ENCODE results near the gene CPXM1.

CPXM1 gene

GRCh38 chr20:2747676-2748235, 52.7 kb downstream of the CPXM1 start:
- DNase-seq, result peak; percentile 30

DNA sequence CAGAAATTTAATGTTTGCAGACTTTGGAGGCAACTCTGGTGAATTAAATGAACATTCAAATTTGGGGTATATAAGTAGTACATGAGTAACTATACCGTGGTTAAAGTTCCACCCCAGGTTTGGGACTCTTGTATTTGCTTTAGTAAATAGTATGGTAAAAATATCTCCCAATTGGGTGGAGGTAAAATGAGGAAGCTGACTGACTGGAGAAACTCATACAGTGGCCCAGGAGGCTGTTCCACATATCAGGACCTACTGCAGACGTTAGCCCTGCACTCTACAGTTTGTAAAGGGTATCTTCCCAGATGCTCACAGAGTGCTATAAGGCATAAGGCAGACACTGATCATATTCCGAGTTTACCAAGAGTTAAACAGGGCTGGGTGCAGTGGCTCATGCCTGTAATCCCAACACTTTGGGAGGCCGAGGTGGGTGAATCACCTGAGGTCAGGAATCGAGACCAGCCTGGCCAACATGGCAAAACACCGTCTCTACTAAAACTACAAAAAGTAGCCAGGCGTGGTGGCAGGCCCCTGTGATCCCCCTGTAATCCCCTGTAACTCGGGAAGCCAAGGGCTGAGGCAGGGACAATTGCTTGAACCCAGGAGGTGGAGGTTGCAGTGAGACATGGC, 53.7 kb downstream of the CPXM1 start:
- peak; percentile 25 for DNase-seq

GRCh38 chr20:2745936-2746635, 54.3 kb downstream of the CPXM1 start:
- DNase-seq, result peak; percentile 33

GRCh38 chr20:2745060-2745910, 55.1 kb downstream of the CPXM1 start:
- peak; percentile 46 for DNase-seq
